Skin of body (tissue), 3 donors: ENCODE measurements around the gene DUXA. TPM values are rescaled to one million over a fixed set of nuclear protein-coding genes. Genes with fewer than 3 reads are reported as not detected.

Experiments
- DNase-seq: peaks from one replicate; lab custom pipeline; 2025; lab: John Stamatoyannopoulos, UW
- small RNA-seq: library from RNA; depleted of rRNA; stranded (forward); fragments of <200 nt; gene quantifications from one replicate; pipeline ENCODE3, GENCODE V24; 2014; ENCODE audit warnings: low replicate concordance
- total RNA-seq: library from RNA; depleted of rRNA; stranded (reverse); fragments of >200 nt; gene quantifications from one replicate; pipeline ENCODE4 v1.2.3, GENCODE V29; 2014

Gene DUXA
- total RNA-seq, 1 donor from 2014 or later, result not detected

GRCh38 chr19:57105976-57106721 is 61.1 kb downstream of the DUXA start:
- no peak for DNase-seq

Small RNA genes within 50 kb of the gene (small RNA-seq; reads per million reads assigned to genes)
- gene AC025588.3, result not detected

Other genes with a start within 250 kb of the DUXA start
- gene USP29, start 47.5 kb downstream of the DUXA start, total RNA-seq, result not detected
- gene ZIM3, start 22.3 kb downstream of the DUXA start, total RNA-seq, result not detected
- gene ZNF264, start 24.0 kb upstream of the DUXA start, total RNA-seq, result 21.5 TPM
- 2.3 TPM for gene AURKC, start 63.5 kb upstream of the DUXA start, total RNA-seq
- gene ZNF805, start 73.1 kb upstream of the DUXA start, total RNA-seq, result 27.9 TPM
- 95.8 TPM for gene ZNF460, start 113.0 kb upstream of the DUXA start, total RNA-seq
- 12.8 TPM for gene ZNF543, start 153.0 kb upstream of the DUXA start, total RNA-seq
- 10.2 TPM for gene ZNF304, start 183.8 kb upstream of the DUXA start, total RNA-seq
- 13.3 TPM for gene TRAPPC2B, start 196.1 kb upstream of the DUXA start, total RNA-seq
- 3.3 TPM for gene ZNF547, start 196.1 kb upstream of the DUXA start, total RNA-seq
- gene ZNF548, start 222.4 kb upstream of the DUXA start, total RNA-seq, result 35.6 TPM
- gene ZNF17, start 243.7 kb upstream of the DUXA start, total RNA-seq, result 14.7 TPM